AG04450 (cell line): ENCODE results near the gene UBE2E2. TPM values are rescaled to one million over a fixed set of nuclear protein-coding genes. Genes with fewer than 3 reads are reported as not detected.

Experiments used
- CTCF ChIA-PET: fragments of 300-600, 350-600 bp; formaldehyde crosslinking; extraction: SDS; loops from one replicate; lab custom pipeline; 2022; ENCODE audit warnings: antibody characterized with exemption, inconsistent platforms; lab: Charles Lee
- POLR2A ChIA-PET: fragments of 350-600 bp; formaldehyde crosslinking; extraction: SDS; loops from one replicate; lab custom pipeline; 2021; ENCODE audit warnings: antibody characterized with exemption, inconsistent platforms; lab: Yijun Ruan, JAX
- DNase-seq: peaks from one replicate; pipeline ENCODE4 v3.0.0-alpha.2; 2011; ENCODE audit warnings: low read depth, low spot score
- H3K27ac ChIP-seq: one replicate; pipeline ENCODE4 v1.5.1; 2012; ENCODE audit warnings: low read depth, low read length, control low read depth
- H3K27me3 ChIP-seq: one replicate; pipeline ENCODE4 v1.6.0; 2012; ENCODE audit warnings: low read length; ENCODE audit not compliant: control insufficient read depth, insufficient read depth
- H3K4me3 ChIP-seq: 2 replicates; pipeline ENCODE4 v1.5.1; 2011; ENCODE audit warnings: mild to moderate bottlenecking, low read depth, low read length, control low read depth
- H3K9me3 ChIP-seq: 2 replicates; pipeline ENCODE4 v1.5.1; 2012; ENCODE audit warnings: low read length; ENCODE audit not compliant: control insufficient read depth, insufficient read depth
- polyA plus RNA-seq: library from polyadenylated mRNA; depleted of rRNA; stranded (reverse); fragments of >200 nt; gene quantifications from 2 replicates; pipeline ENCODE4 v1.2.3, GENCODE V29; 2011
- TF ChIP-seq, protein P1 (sequence below): IDR thresholded peaks from 2 replicates; pipeline ENCODE4 v1.5.1; 2011; ENCODE audit warnings: low read depth, low read length, control low read depth, inconsistent platforms

UBE2E2 gene
- polyA plus RNA-seq, 1 experiment = 43.2 TPM

GRCh38 chr3:23288286-23288685 lies 85.2 kb downstream of the UBE2E2 start:
- ChIA-PET CTCF (interaction anchor here (0.7 kb wide), 1 partner anchor 16 kb away, joined by 7 read pairs; no protein-coding TSS in a partner anchor), POLR2A (no interaction called here)
- DNase-seq = no peak
- no peaks in the 10 kb centered on the region for H3K27me3 ChIP-seq
- no peaks in the 10 kb centered on the region for H3K9me3 ChIP-seq
- TF ChIP-seq, protein P1, sequence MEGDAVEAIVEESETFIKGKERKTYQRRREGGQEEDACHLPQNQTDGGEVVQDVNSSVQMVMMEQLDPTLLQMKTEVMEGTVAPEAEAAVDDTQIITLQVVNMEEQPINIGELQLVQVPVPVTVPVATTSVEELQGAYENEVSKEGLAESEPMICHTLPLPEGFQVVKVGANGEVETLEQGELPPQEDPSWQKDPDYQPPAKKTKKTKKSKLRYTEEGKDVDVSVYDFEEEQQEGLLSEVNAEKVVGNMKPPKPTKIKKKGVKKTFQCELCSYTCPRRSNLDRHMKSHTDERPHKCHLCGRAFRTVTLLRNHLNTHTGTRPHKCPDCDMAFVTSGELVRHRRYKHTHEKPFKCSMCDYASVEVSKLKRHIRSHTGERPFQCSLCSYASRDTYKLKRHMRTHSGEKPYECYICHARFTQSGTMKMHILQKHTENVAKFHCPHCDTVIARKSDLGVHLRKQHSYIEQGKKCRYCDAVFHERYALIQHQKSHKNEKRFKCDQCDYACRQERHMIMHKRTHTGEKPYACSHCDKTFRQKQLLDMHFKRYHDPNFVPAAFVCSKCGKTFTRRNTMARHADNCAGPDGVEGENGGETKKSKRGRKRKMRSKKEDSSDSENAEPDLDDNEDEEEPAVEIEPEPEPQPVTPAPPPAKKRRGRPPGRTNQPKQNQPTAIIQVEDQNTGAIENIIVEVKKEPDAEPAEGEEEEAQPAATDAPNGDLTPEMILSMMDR = no peak
- no peak overlapping the region for H3K4me3 ChIP-seq
- no peak overlapping the region for H3K27ac ChIP-seq

DNA sequence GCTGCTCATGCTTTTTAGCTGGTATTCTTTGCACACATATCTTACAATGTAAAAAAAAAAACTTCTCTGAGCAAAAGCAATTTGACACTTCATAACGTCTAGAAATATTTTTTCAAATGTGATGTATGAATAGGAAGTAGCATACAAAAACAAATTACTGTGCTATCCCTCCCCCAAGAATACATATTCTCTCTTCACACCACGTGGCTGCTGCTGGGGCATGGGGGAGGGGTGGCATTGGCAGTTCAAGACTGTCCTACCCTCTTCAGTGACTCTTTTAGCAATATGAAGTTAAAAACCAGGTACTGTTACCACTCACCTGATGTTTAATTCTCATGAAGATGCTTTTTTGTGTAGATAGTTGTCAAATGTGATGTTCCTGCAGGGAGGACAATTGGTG lies 85.6 kb downstream of the UBE2E2 start:
- TF ChIP-seq, protein P1 = no peak
- ChIA-PET POLR2A (no interaction called here), CTCF (interaction anchor here (0.7 kb wide), 1 partner anchor 17 kb away, joined by 7 read pairs; no protein-coding TSS in a partner anchor)

GRCh38 chr3:23292432-23292831 lies 89.3 kb downstream of the UBE2E2 start:
- no peaks in the 10 kb centered on the region for H3K27me3 ChIP-seq
- ChIA-PET CTCF (no interaction called here), POLR2A (no interaction called here)
- H3K9me3 ChIP-seq = no peaks in the 10 kb centered on the region
- H3K4me3 ChIP-seq = no peak overlapping the region
- DNase-seq = no peak
- TF ChIP-seq, protein P1 = no peak
- H3K27ac ChIP-seq = no peak overlapping the region

More for the DNA sequence above, 85.6 kb downstream of the UBE2E2 start:
- Histone ChIP-seq H3K4me3 (no peak overlapping the region), H3K27ac (no peak overlapping the region), H3K27me3 (no peaks in the 10 kb centered on the region), H3K9me3 (no peaks in the 10 kb centered on the region)
- no peak for DNase-seq

DNA sequence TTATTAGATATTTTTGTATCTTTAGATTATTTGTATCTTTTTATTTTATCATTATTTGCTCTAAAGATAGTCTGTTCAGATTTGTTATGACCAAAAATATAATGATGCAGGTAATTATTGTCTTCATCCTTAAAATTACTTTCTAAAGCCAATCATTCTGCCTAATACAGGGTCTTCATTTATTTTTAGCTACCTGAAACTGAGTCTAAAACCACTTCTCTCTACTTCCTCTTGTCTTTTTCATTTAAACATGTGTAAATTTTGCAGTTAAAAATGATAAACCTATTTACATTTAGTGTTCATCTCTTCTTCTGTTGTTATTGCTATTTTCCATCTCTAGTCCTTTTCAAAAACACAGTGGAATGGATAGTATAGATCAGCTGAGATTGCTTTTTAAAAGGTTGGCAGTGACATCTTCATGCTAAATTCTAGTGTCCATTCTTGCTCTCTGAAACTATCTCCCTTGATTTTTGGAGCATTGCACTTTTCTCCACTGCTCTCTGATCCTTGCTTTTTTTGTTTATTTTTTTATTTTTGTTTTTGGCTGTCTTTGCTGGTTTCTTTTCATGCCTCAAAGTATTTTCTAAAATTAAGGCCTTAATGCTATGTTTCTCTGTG lies 91.8 kb downstream of the UBE2E2 start:
- CTCF ChIA-PET = no interaction called here
- Histone ChIP-seq H3K4me3 (no peak overlapping the region), H3K27me3 (no peaks in the 10 kb centered on the region), H3K9me3 (no peaks in the 10 kb centered on the region), H3K27ac (no peak overlapping the region)
- POLR2A ChIA-PET = no interaction called here
- TF ChIP-seq, protein P1 = no peak
- DNase-seq = no peak

DNA sequence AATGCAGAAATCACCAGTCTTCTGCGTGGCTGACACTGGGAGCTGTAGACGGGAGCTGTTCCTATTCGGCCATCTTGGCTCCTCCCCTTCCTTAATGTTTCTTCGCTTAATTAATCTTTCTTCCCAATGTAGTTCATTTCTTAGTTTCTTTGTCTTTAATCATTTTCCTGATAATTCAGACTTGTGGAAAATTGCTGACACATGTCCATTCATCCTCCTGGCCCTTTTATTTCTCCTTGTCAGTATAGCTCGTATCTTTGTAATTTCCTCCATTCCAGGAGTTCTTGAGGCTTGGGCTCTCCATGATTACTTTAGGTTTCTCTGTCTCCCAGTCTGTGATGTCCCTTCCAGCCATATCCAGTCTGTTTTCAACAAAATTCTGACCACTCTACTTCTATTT lies 98.7 kb downstream of the UBE2E2 start:
- TF ChIP-seq, protein P1 = no peak
- no peaks in the 10 kb centered on the region for H3K9me3 ChIP-seq
- H3K27me3 ChIP-seq = no peaks in the 10 kb centered on the region
- H3K4me3 ChIP-seq = no peak overlapping the region
- POLR2A ChIA-PET = no interaction called here
- CTCF ChIA-PET = no interaction called here
- no peak overlapping the region for H3K27ac ChIP-seq
- no peak for DNase-seq
